BJ (cell line): ENCODE data around the gene GIGYF2. TPM values are rescaled to one million over a fixed set of nuclear protein-coding genes. Genes with fewer than 3 reads are reported as not detected.
A peak's percentile ranks its signal among the peaks of the same experiment; 100 is the strongest.

Experiments
- CTCF ChIA-PET: fragments of 350-600 bp; formaldehyde crosslinking; extraction: SDS; loops from one replicate; lab custom pipeline; 2021; ENCODE audit warnings: antibody characterized with exemption, inconsistent platforms; lab: Yijun Ruan, JAX
- POLR2A ChIA-PET: fragments of 300-600 bp; sonication (Branson Sonifier 250); formaldehyde crosslinking; extraction: SDS; loops from one replicate; lab custom pipeline; 2021; ENCODE audit warnings: antibody characterized with exemption; lab: Charles Lee
- DNase-seq: peaks from one replicate; pipeline ENCODE4 v3.0.0-alpha.2; 2011; ENCODE audit warnings: low read depth
- H3K27me3 ChIP-seq: 2 replicates; pipeline ENCODE4 v1.6.0; 2011; ENCODE audit warnings: low read length; ENCODE audit not compliant: control insufficient read depth, insufficient read depth
- H3K36me3 ChIP-seq: 2 replicates; pipeline ENCODE4 v1.5.1; 2011; ENCODE audit warnings: low read length; ENCODE audit not compliant: control insufficient read depth, insufficient read depth
- H3K4me3 ChIP-seq: 2 replicates; pipeline ENCODE4 v1.5.1; 2011; ENCODE audit warnings: low read depth, mild to moderate bottlenecking, control low read depth, low read length
- polyA minus RNA-seq: library from RNA; depleted of rRNA, polyadenylated mRNA; stranded (reverse); fragments of >200 nt; gene quantifications from 2 replicates; pipeline ENCODE4 v1.2.3, GENCODE V29; 2011; rRNA and poly(A)+ RNA removed
- polyA plus RNA-seq: library from polyadenylated mRNA; depleted of rRNA; stranded (reverse); fragments of >200 nt; gene quantifications from 2 replicates; pipeline ENCODE4 v1.2.3, GENCODE V29; 2011; rRNA removed
- TF ChIP-seq, protein P1 (sequence below): IDR thresholded peaks from 2 replicates; pipeline ENCODE4 v1.5.1; 2011; ENCODE audit warnings: low read depth, mild to moderate bottlenecking, control low read depth, inconsistent platforms, low read length, moderate library complexity; ENCODE audit not compliant: insufficient read depth

Gene GIGYF2, protein sequence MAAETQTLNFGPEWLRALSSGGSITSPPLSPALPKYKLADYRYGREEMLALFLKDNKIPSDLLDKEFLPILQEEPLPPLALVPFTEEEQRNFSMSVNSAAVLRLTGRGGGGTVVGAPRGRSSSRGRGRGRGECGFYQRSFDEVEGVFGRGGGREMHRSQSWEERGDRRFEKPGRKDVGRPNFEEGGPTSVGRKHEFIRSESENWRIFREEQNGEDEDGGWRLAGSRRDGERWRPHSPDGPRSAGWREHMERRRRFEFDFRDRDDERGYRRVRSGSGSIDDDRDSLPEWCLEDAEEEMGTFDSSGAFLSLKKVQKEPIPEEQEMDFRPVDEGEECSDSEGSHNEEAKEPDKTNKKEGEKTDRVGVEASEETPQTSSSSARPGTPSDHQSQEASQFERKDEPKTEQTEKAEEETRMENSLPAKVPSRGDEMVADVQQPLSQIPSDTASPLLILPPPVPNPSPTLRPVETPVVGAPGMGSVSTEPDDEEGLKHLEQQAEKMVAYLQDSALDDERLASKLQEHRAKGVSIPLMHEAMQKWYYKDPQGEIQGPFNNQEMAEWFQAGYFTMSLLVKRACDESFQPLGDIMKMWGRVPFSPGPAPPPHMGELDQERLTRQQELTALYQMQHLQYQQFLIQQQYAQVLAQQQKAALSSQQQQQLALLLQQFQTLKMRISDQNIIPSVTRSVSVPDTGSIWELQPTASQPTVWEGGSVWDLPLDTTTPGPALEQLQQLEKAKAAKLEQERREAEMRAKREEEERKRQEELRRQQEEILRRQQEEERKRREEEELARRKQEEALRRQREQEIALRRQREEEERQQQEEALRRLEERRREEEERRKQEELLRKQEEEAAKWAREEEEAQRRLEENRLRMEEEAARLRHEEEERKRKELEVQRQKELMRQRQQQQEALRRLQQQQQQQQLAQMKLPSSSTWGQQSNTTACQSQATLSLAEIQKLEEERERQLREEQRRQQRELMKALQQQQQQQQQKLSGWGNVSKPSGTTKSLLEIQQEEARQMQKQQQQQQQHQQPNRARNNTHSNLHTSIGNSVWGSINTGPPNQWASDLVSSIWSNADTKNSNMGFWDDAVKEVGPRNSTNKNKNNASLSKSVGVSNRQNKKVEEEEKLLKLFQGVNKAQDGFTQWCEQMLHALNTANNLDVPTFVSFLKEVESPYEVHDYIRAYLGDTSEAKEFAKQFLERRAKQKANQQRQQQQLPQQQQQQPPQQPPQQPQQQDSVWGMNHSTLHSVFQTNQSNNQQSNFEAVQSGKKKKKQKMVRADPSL (N-terminal part only)
- 24.9 and 28.0 TPM in 2 replicates for polyA plus RNA-seq
- 46.3 and 47.9 TPM in 2 replicates for polyA minus RNA-seq

DNA sequence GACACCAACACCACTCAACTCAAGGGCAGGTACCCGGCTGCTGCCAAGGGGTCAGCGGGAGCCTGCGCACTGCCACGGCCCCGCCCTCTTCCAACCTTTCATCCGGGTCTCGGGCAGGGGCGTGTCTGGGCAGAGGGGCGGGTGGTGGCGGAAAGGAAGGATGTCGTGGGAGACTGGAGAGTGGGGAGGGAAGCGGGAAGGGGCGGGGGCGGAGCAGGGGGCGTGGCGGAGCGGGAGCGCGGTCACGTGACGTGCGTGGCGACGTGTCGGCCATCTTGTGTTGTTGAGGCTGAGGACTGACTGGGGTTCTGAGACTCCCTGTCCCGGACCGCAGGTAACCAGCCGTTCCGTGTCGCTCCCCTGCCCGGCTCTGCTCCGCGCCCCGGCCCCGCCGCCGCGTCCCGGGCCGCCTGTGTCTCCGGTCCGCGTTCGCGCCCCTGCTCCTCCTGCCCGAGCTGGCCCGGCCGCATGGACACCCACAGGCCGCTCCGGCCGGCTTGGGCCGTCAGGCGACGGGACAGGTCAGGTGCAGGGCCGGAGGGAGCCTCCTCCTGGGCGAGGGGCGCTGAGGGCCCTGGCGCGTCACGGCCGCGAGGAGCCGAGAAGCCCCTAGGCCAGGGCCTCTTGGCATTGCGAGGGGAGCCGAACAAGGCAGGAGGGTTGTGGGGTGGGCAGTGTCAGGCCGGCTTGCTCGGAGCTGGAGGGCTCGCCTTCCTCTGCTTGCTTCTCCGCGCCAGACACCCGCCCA is at the start of gene GIGYF2:
Gene GIGYF2 (plus strand): TSS at position 273 of the 748 bp plus-strand sequence. CDS start 37,867 bp downstream, outside the sequence.
- Histone ChIP-seq H3K27me3 (no peaks in the 10 kb centered on the region), H3K36me3 (no peaks in the 10 kb centered on the region; the same call in 1 of the 2 replicates), H3K4me3 (peak within 1 kb of the TSS; percentile 94)
- ChIA-PET POLR2A (interaction anchor here (0.6 kb wide), 1 partner anchor 20 kb away, joined by 10 read pairs; no protein-coding TSS in a partner anchor), CTCF (interaction anchor here (0.8 to 1.4 kb wide), 3 partner anchors 11 to 87 kb away, joined by 3 read pairs; no protein-coding TSS in a partner anchor)
- TF ChIP-seq, protein P1, sequence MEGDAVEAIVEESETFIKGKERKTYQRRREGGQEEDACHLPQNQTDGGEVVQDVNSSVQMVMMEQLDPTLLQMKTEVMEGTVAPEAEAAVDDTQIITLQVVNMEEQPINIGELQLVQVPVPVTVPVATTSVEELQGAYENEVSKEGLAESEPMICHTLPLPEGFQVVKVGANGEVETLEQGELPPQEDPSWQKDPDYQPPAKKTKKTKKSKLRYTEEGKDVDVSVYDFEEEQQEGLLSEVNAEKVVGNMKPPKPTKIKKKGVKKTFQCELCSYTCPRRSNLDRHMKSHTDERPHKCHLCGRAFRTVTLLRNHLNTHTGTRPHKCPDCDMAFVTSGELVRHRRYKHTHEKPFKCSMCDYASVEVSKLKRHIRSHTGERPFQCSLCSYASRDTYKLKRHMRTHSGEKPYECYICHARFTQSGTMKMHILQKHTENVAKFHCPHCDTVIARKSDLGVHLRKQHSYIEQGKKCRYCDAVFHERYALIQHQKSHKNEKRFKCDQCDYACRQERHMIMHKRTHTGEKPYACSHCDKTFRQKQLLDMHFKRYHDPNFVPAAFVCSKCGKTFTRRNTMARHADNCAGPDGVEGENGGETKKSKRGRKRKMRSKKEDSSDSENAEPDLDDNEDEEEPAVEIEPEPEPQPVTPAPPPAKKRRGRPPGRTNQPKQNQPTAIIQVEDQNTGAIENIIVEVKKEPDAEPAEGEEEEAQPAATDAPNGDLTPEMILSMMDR = 0 out of 2 replicates have a peak, but pooled peaks have one; percentile 11
- DNase-seq = peak; percentile 72

DNA sequence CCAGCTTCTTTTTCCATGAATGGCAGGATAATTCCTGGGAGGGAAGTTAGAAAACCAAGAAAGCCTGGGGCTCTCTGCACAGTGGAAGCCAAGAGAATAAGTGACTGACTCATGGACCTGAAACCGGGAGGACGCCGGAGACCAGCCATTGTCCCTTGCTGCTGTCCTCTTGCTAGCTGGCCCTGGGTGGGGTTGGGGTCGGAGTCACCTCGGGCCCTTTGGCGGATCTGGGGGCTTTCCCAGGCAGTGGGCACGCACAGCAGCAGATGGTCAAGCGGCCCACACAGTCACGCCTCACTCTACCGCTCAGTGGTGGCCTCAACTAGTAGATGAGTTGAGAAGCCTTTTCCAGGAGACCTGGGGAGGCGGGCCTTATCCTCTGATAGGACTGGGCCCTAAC is 48.1 kb upstream of the GIGYF2 start:
- no peak overlapping the region for H3K4me3 ChIP-seq
- POLR2A ChIA-PET = no interaction called here
- CTCF ChIA-PET = interaction anchor here (1.4 kb wide), 1 partner anchor 9 kb away, joined by 3 read pairs; no protein-coding TSS in a partner anchor
- no peak for DNase-seq
- H3K27me3 ChIP-seq = no peaks in the 10 kb centered on the region
- TF ChIP-seq, protein P1 = no peak
- no peaks in the 10 kb centered on the region for H3K36me3 ChIP-seq

DNA sequence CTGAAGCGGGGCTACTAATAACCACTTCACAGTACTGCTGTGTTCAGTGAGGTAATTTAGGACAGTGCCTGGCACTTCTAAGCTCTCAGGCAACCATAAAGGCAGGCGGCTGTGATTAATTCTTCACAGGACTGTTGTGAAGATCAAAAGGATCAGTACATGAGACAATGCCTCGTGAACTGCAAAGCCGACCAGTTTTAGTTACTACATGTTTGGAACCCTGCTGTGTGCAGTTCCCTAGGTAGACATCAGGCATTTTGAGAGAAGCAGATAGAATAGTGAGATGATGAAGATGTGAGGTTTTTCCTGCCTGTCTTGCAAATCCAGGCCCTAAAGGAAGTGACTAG is 44.7 kb upstream of the GIGYF2 start:
- POLR2A ChIA-PET = interaction anchor here (0.6 kb wide), 1 partner anchor 10 kb away, joined by 3 read pairs; no protein-coding TSS in a partner anchor
- CTCF ChIA-PET = no interaction called here
- no peak for DNase-seq
- H3K27me3 ChIP-seq = no peaks in the 10 kb centered on the region
- TF ChIP-seq, protein P1 = no peak
- no peaks in the 10 kb centered on the region for H3K36me3 ChIP-seq
- H3K4me3 ChIP-seq = no peak overlapping the region

DNA sequence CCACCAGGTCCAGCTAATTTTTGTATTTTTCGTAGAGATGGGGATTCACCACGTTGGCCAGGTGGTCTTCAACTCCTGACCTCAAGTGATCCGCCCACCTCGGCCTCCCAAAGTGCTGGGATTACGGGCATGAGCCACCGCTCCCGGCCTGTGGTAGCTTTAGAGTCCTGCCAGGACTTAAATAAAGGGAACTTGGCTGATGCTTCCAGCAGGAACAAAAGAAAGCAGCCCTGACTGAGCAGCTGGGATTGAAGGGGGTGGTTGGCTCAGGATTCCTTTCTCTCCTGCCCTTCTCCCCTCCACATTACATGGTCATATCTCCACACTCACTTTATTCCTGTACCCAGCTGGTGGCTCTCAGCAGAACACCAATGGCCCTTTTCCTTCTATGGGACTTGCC is 43.7 kb upstream of the GIGYF2 start:
- no peaks in the 10 kb centered on the region for H3K27me3 ChIP-seq
- TF ChIP-seq, protein P1 = no peak
- no peak overlapping the region for H3K4me3 ChIP-seq
- CTCF ChIA-PET = interaction anchor here (1.0 kb wide), 1 partner anchor 15 kb away, joined by 5 read pairs; no protein-coding TSS in a partner anchor
- no peak for DNase-seq
- no peaks in the 10 kb centered on the region for H3K36me3 ChIP-seq
- POLR2A ChIA-PET = no interaction called here
